Loucy (cell line): ENCODE measurements around the gene FAM50A.

Source experiments
- H2AFZ ChIP-seq: fragments of 200-600 bp; sonication (generic); 2 replicates; pipeline ENCODE4 v1.6.0; 2016; ENCODE audit warnings: antibody characterized with exemption, mild to moderate bottlenecking, low read length, moderate library complexity
- H3F3A ChIP-seq: fragments of 200-600 bp; 2 replicates; pipeline ENCODE4 v1.6.0; 2016; ENCODE audit warnings: antibody characterized with exemption, low read depth, mild to moderate bottlenecking
- H3K27me3 ChIP-seq: fragments of 200-600 bp; sonication (generic); 2 replicates; pipeline ENCODE4 v1.6.1; 2014; ENCODE audit warnings: low read length, mild to moderate bottlenecking; ENCODE audit not compliant: insufficient read depth, poor library complexity, severe bottlenecking
- H3K36me3 ChIP-seq: fragments of 200-600 bp; sonication (generic); 2 replicates; pipeline ENCODE4 v1.6.1; 2016; ENCODE audit warnings: low read length; ENCODE audit not compliant: insufficient read depth
- H3K4me1 ChIP-seq: fragments of 200-600 bp; sonication (generic); 2 replicates; pipeline ENCODE4 v1.5.1; 2014; ENCODE audit warnings: low read length, mild to moderate bottlenecking; ENCODE audit not compliant: insufficient read depth, poor library complexity, severe bottlenecking
- H3K4me2 ChIP-seq: fragments of 200-600 bp; sonication (generic); 2 replicates; pipeline ENCODE4 v1.6.0; 2014; ENCODE audit warnings: antibody characterized with exemption, low read length, low read depth, mild to moderate bottlenecking; ENCODE audit not compliant: poor library complexity, severe bottlenecking
- H3K4me3 ChIP-seq: fragments of 200-600 bp; sonication (generic); 2 replicates; pipeline ENCODE4 v1.5.1; 2014; ENCODE audit warnings: low read length, mild to moderate bottlenecking, mixed read lengths; ENCODE audit not compliant: poor library complexity, severe bottlenecking
- H3K79me2 ChIP-seq: fragments of 200-600 bp; sonication (generic); 2 replicates; pipeline ENCODE4 v1.6.1; 2014; ENCODE audit warnings: low read length; ENCODE audit not compliant: insufficient read depth
- H3K9ac ChIP-seq: fragments of 200-600 bp; sonication (generic); 2 replicates; pipeline ENCODE4 v1.6.0; 2014; ENCODE audit warnings: mild to moderate bottlenecking, low read depth, low read length, moderate library complexity; ENCODE audit not compliant: poor library complexity, severe bottlenecking
- H3K9me2 ChIP-seq: fragments of 200-600 bp; sonication (generic); replicated peaks from 2 replicates; pipeline ENCODE4 v1.6.1; 2016; ENCODE audit warnings: low read depth, low read length, mixed read lengths
- H3K9me3 ChIP-seq: fragments of 200-600 bp; sonication (generic); 2 replicates; pipeline ENCODE4 v1.6.1; 2014; ENCODE audit warnings: mild to moderate bottlenecking, antibody characterized with exemption, low read length, low read depth; ENCODE audit not compliant: insufficient read depth
- H4K20me1 ChIP-seq: fragments of 200-600 bp; sonication (generic); 2 replicates; pipeline ENCODE4 v1.6.0; 2014; ENCODE audit warnings: antibody characterized with exemption, low read length, mild to moderate bottlenecking; ENCODE audit not compliant: insufficient read depth, poor library complexity, severe bottlenecking
- CTCF ChIP-seq: fragments of 200-600 bp; sonication (generic); conservative IDR thresholded peaks from 2 replicates; pipeline ENCODE4 v1.5.1; 2014; ENCODE audit warnings: mild to moderate bottlenecking, antibody characterized with exemption, low read length
- EZH2phosphoT487 ChIP-seq: fragments of 200-600 bp; IDR thresholded peaks from 2 replicates; pipeline ENCODE4 v1.6.1; 2018; ENCODE audit warnings: antibody characterized with exemption, mild to moderate bottlenecking, moderate library complexity, borderline replicate concordance

The FAM50A gene

GRCh38 chrX:154419189-154419588, 24.8 kb upstream of the FAM50A start:
- Histone ChIP-seq H2AFZ (no peak overlapping the region), H3K4me2 (no peak overlapping the region), H3K9me3 (no peaks in the 10 kb centered on the region)

DNA sequence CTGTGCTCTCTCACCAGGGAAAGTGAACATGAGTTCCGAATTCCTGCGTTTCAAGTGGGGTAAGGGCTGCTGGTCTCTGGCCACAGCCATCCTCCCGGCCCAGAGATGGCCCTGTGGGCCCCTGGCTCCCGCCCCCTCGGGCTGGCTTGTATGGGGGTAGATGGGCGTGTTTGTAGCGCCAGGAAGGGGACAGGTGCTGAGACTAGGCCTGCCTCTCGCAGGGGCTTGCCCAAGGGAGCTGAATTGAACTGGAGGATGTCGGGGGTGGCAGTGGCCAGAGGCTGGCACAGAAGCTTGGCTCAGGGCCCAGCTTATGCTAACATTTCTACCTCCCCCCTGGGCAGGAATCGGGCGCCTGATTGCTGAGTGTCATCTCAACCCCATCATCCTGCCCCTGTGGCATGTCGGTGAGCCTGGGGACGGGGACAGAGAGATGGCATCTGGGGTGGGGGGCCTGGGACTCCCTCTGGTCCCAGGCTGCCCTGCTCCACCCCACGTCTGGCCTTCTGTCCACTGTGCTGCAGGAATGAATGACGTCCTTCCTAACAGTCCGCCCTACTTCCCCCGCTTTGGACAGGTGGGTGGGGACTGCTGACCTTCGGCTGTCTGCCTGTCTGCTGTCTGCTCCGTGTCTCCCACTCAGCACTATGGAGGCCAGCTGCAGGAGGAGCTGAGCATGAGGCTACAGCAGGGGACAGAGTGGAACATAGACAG, 24.1 kb upstream of the FAM50A start:
- TF ChIP-seq EZH2phosphoT487 (no peak), CTCF (no peak)
- Histone ChIP-seq H3K36me3 (no peaks in the 10 kb centered on the region), H3K27me3 (no peaks in the 10 kb centered on the region), H2AFZ (no peak overlapping the region), H3K4me2 (no peak overlapping the region), H3K9ac (no peak overlapping the region), H4K20me1 (no peaks in the 10 kb centered on the region), H3K4me3 (no peak overlapping the region), H3K9me2 (no peaks in the 10 kb centered on the region), H3K4me1 (no peaks in the 10 kb centered on the region), H3F3A (no peaks in the 10 kb centered on the region), H3K79me2 (no peaks in the 10 kb centered on the region), H3K9me3 (no peaks in the 10 kb centered on the region)

More at GRCh38 chrX:154419189-154419588, 24.8 kb upstream of the FAM50A start:
- Histone ChIP-seq H4K20me1 (no peaks in the 10 kb centered on the region), H3K36me3 (no peaks in the 10 kb centered on the region), H3K4me1 (no peaks in the 10 kb centered on the region), H3F3A (no peaks in the 10 kb centered on the region), H3K9ac (no peak overlapping the region), H3K27me3 (no peaks in the 10 kb centered on the region), H3K9me2 (no peaks in the 10 kb centered on the region), H3K4me3 (no peak overlapping the region), H3K79me2 (no peaks in the 10 kb centered on the region)
- TF ChIP-seq EZH2phosphoT487 = no peak
- no peak for TF ChIP-seq CTCF

GRCh38 chrX:154420402-154420756, 23.6 kb upstream of the FAM50A start:
- Histone ChIP-seq H3K36me3 (no peaks in the 10 kb centered on the region), H3F3A (no peaks in the 10 kb centered on the region), H3K4me3 (no peak overlapping the region), H3K4me2 (no peak overlapping the region), H4K20me1 (no peaks in the 10 kb centered on the region), H3K27me3 (no peaks in the 10 kb centered on the region), H3K9me3 (no peaks in the 10 kb centered on the region), H3K9ac (no peak overlapping the region), H3K79me2 (no peaks in the 10 kb centered on the region), H2AFZ (no peak overlapping the region), H3K9me2 (no peaks in the 10 kb centered on the region), H3K4me1 (no peaks in the 10 kb centered on the region)
- no peak for TF ChIP-seq CTCF
- no peak for TF ChIP-seq EZH2phosphoT487
